Upper lobe of left lung (tissue), 6 donors: ENCODE results near the gene EML5. TPM values are rescaled to one million over a fixed set of nuclear protein-coding genes. Genes with fewer than 3 reads are reported as not detected.

Source experiments
- ATAC-seq, 2 donors: fragments of 200-7000 bp; cut with Tn5 transposase; one replicate each; pipeline ENCODE4 v1.9.1; 2022; ENCODE audit warnings: mild to moderate bottlenecking in 2 of 2, moderate library complexity in 2 of 2; ENCODE audit not compliant: low FRiP score in 2 of 2
- DNase-seq, 2 donors: peaks; one replicate each; pipeline ENCODE4 v3.0.0-alpha.2; 2019 to 2020
- H3K27ac ChIP-seq, 4 donors: fragments of 200-600 bp; sonication (generic); one replicate each; pipeline ENCODE4 v1.5.1; 2016 to 2019
- H3K27me3 ChIP-seq, 4 donors: fragments of 200-600 bp; sonication (generic); one replicate each; pipeline ENCODE4 v1.5.1; 2017 to 2019
- H3K36me3 ChIP-seq, 4 donors: fragments of 200-600 bp; sonication (generic); one replicate each; pipeline ENCODE4 v1.5.1; 2016 to 2019
- H3K4me1 ChIP-seq, 4 donors: fragments of 200-600 bp; sonication (generic); one replicate each; pipeline ENCODE4 v1.5.1; 2018 to 2019
- H3K4me3 ChIP-seq, 4 donors: fragments of 200-600 bp; sonication (generic); one replicate each; pipeline ENCODE4 v1.5.1; 2017 to 2019; ENCODE audit warnings: mild to moderate bottlenecking in 2 of 4, moderate library complexity in 1 of 4
- H3K9me3 ChIP-seq, 4 donors: fragments of 200-600 bp; sonication (generic); one replicate each; pipeline ENCODE4 v1.5.1; 2018 to 2019
- CTCF ChIP-seq, 6 experiments: fragments of 450-650 bp in 4 of 6; fragments of 200-600 bp in 2 of 6; sonication (generic) in 2 of 6; IDR thresholded peaks; one replicate each; pipeline ENCODE4 v1.5.1; 2016 to 2019; ENCODE audit warnings: antibody characterized with exemption in 6 of 6
- EP300 ChIP-seq, 4 donors: sonication (generic); formaldehyde crosslinking; IDR thresholded peaks; one replicate each; pipeline ENCODE4 v1.5.1; 2017; ENCODE audit warnings: antibody characterized with exemption in 4 of 4, control low read depth in 2 of 4
- POLR2A ChIP-seq, 4 donors: fragments of 450-650 bp; IDR thresholded peaks; one replicate each; pipeline ENCODE4 v1.5.1; 2016 to 2017; ENCODE audit warnings: antibody characterized with exemption in 4 of 4, mild to moderate bottlenecking in 2 of 4
- POLR2AphosphoS5 ChIP-seq, 2 donors: sonication (generic); formaldehyde crosslinking; IDR thresholded peaks; one replicate each; pipeline ENCODE4 v1.5.1; 2017; ENCODE audit warnings: antibody characterized with exemption in 2 of 2
- WGBS, 2 donors: methylation state at CpG; one replicate each; pipeline ENCODE4 v1.1.5; 2017 to 2018; 5-methylcytosine and 5-hydroxymethylcytosine counted together
- total RNA-seq, 6 donors: library from RNA; depleted of rRNA in 4 of 6; stranded (reverse); fragments of >200 nt in 4 of 6; gene quantifications; one replicate each; pipeline versions ENCODE4 v1.1.0 to v1.2.1, GENCODE V29; 2016 to 2021
- donor health status: DM: no; HTN: no; CAD: no; lungs with moderate emphysema.
- donor health status: DM: no; HTN: yes; CAD: no; lungs with severe emphysema.

EML5 gene
- total RNA-seq, 6 donors from 2014 or later, result 0.98 to 10.5 (median 3.3) TPM

GRCh38 chr14:88669346-88669745 is 123.4 kb downstream of the EML5 start:
- no peak overlapping the region for H3K27ac ChIP-seq
- ATAC-seq (no peak), DNase-seq (no peak)
- WGBS, 2 donors, result 46 to 77% methylated on average over 2 to 4 of the region's 4 CpGs
- H3K36me3 ChIP-seq, result no peaks in the 10 kb centered on the region
- H3K4me1 ChIP-seq, result peaks cover 0 to 8% (median 0%) of the 10 kb centered on the region in 4 donors
- no peak overlapping the region for H3K4me3 ChIP-seq
- no peak for TF ChIP-seq POLR2AphosphoS5 (IDR thresholded peaks at IDR 0.05)
- TF ChIP-seq CTCF (IDR thresholded peaks at IDR 0.05), result no peak
- TF ChIP-seq EP300 (IDR thresholded peaks at IDR 0.05), result no peak
- no peak for TF ChIP-seq POLR2A (IDR thresholded peaks at IDR 0.05)
- no peaks in the 10 kb centered on the region for H3K27me3 ChIP-seq
- no peaks in the 10 kb centered on the region for H3K9me3 ChIP-seq

GRCh38 chr14:88668448-88669116 is 124.2 kb downstream of the EML5 start:
- Histone ChIP-seq H3K27me3 (no peaks in the 10 kb centered on the region), H3K27ac (no peak overlapping the region), H3K9me3 (no peaks in the 10 kb centered on the region), H3K4me1 (peaks cover 0 to 8% (median 0%) of the 10 kb centered on the region in 4 donors), H3K36me3 (no peaks in the 10 kb centered on the region), H3K4me3 (no peak overlapping the region)
- DNase-seq (no peak), ATAC-seq (peak; percentile 49 to 67)
- TF ChIP-seq CTCF (IDR thresholded peaks at IDR 0.05) (no peak), POLR2A (IDR thresholded peaks at IDR 0.05) (no peak), EP300 (IDR thresholded peaks at IDR 0.05) (no peak), POLR2AphosphoS5 (IDR thresholded peaks at IDR 0.05) (no peak)
- WGBS, 2 donors, result 75 to 93% methylated on average over 3 of the region's 3 CpGs

GRCh38 chr14:88667555-88668273 is 125.0 kb downstream of the EML5 start:
- Histone ChIP-seq H3K36me3 (no peaks in the 10 kb centered on the region), H3K27me3 (no peaks in the 10 kb centered on the region), H3K4me3 (no peak overlapping the region), H3K4me1 (peaks cover 0 to 8% (median 0%) of the 10 kb centered on the region in 4 donors), H3K9me3 (no peaks in the 10 kb centered on the region), H3K27ac (no peak overlapping the region)
- DNase-seq, result peak in 1 of 2 donors; percentile 46
- ATAC-seq, result peak; percentile 83 to 90
- TF ChIP-seq EP300 (IDR thresholded peaks at IDR 0.05) (no peak), POLR2AphosphoS5 (IDR thresholded peaks at IDR 0.05) (no peak), CTCF (IDR thresholded peaks at IDR 0.05) (peak in 5 of 6 experiments; percentile 56 to 67 (median 66))
- WGBS, 2 donors, result 41 to 45% methylated on average over 4 of the region's 4 CpGs

- DNase-seq (no peak), ATAC-seq (no peak)
- no peaks in the 10 kb centered on the region for H3K9me3 ChIP-seq
- H3K27me3 ChIP-seq, result no peaks in the 10 kb centered on the region
- H3K4me1 ChIP-seq, result no peaks in the 10 kb centered on the region
- no peak overlapping the region for H3K27ac ChIP-seq
- TF ChIP-seq POLR2AphosphoS5 (IDR thresholded peaks at IDR 0.05) (no peak), POLR2A (IDR thresholded peaks at IDR 0.05) (no peak), EP300 (IDR thresholded peaks at IDR 0.05) (no peak), CTCF (IDR thresholded peaks at IDR 0.05) (no peak)
- H3K36me3 ChIP-seq, result no peaks in the 10 kb centered on the region
- H3K4me3 ChIP-seq, result no peak overlapping the region
- WGBS, 2 donors, result 76 to 80% methylated on average over 5 of the region's 5 CpGs
Observed at GRCh38 chr14:88660056-88660455, 132.7 kb downstream of the EML5 start.
